AG04450 (cell line): ENCODE data around the gene NFIA. TPM values are rescaled to one million over a fixed set of nuclear protein-coding genes. Genes with fewer than 3 reads are reported as not detected.

Experiments
- CTCF ChIA-PET: fragments of 300-600, 350-600 bp; formaldehyde crosslinking; extraction: SDS; loops from one replicate; lab custom pipeline; 2022; ENCODE audit warnings: antibody characterized with exemption, inconsistent platforms; lab: Charles Lee
- POLR2A ChIA-PET: fragments of 350-600 bp; formaldehyde crosslinking; extraction: SDS; loops from one replicate; lab custom pipeline; 2021; ENCODE audit warnings: antibody characterized with exemption, inconsistent platforms; lab: Yijun Ruan, JAX
- DNase-seq: peaks from one replicate; pipeline ENCODE4 v3.0.0-alpha.2; 2011; ENCODE audit warnings: low read depth, low spot score
- H3K27ac ChIP-seq: one replicate; pipeline ENCODE4 v1.5.1; 2012; ENCODE audit warnings: low read depth, low read length, control low read depth
- H3K27me3 ChIP-seq: one replicate; pipeline ENCODE4 v1.6.0; 2012; ENCODE audit warnings: low read length; ENCODE audit not compliant: control insufficient read depth, insufficient read depth
- H3K4me3 ChIP-seq: 2 replicates; pipeline ENCODE4 v1.5.1; 2011; ENCODE audit warnings: mild to moderate bottlenecking, low read depth, low read length, control low read depth
- H3K9me3 ChIP-seq: 2 replicates; pipeline ENCODE4 v1.5.1; 2012; ENCODE audit warnings: low read length; ENCODE audit not compliant: control insufficient read depth, insufficient read depth
- CTCF ChIP-seq: IDR thresholded peaks from 2 replicates; pipeline ENCODE4 v1.5.1; 2011; ENCODE audit warnings: low read depth, low read length, control low read depth, inconsistent platforms
- polyA plus RNA-seq: library from polyadenylated mRNA; depleted of rRNA; stranded (reverse); fragments of >200 nt; gene quantifications from 2 replicates; pipeline ENCODE4 v1.2.3, GENCODE V29; 2011

Gene NFIA
- polyA plus RNA-seq, 1 experiment = 3.9 TPM

DNA sequence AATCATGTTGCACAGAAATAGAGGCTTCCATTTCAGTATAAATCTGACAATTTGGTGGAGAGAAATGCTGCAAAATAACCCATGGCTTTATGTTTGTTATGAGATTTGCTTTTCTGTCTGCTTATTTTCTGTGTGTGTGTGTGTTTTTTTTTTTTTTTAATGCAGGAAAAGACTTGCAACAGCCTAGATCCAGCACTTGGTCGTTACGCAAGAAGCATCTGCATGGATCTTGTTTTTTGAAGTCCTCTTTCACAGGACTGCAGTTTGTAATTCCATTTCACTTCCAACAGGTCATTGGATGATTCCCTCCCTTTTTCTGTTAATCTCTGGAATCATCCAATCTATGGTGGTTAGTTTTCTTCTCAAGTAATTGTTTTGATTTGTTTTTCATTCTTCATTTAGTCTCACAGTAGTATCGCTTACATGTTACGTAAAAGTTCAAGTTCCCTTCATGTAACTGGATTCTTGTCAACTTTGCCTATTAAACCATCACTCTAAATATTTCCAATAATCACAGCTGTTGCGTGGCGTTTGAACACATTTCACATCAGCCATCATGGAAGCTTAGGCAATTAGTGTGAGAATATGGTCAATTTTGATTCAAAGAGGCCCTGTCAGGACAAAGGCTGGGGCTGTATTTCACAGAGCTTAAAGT is 312.9 kb downstream of the NFIA start:
- H3K27ac ChIP-seq = no peak overlapping the region
- ChIA-PET POLR2A (no interaction called here), CTCF (no interaction called here)
- TF ChIP-seq CTCF = no peak
- no peak overlapping the region for H3K4me3 ChIP-seq
- H3K9me3 ChIP-seq = no peaks in the 10 kb centered on the region
- no peaks in the 10 kb centered on the region for H3K27me3 ChIP-seq
- DNase-seq = no peak

DNA sequence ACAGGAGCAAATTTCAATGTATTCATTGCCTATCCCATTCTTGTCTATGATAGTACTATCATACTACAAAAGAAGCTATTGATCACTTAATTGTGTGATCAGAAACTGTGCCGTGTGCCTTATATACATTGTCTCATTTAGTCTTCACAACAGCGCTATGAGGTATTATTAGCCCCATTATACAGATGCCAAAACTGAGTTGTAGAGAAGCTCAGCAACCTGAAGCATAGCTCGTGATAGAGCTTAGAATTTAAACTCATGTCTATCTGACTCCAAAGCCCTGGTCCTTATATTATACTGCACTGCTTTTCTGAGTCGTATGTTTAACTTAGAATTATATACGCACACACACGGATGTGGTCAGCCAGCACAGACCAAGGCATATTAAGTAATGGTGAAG is 315.1 kb downstream of the NFIA start:
- no peak for TF ChIP-seq CTCF
- Histone ChIP-seq H3K9me3 (no peaks in the 10 kb centered on the region), H3K4me3 (no peak overlapping the region), H3K27ac (no peak overlapping the region), H3K27me3 (no peaks in the 10 kb centered on the region)
- POLR2A ChIA-PET = no interaction called here
- DNase-seq = no peak
- CTCF ChIA-PET = interaction anchor here (1.0 kb wide), 1 partner anchor 347 kb away, joined by 4 read pairs; no protein-coding TSS in a partner anchor

DNA sequence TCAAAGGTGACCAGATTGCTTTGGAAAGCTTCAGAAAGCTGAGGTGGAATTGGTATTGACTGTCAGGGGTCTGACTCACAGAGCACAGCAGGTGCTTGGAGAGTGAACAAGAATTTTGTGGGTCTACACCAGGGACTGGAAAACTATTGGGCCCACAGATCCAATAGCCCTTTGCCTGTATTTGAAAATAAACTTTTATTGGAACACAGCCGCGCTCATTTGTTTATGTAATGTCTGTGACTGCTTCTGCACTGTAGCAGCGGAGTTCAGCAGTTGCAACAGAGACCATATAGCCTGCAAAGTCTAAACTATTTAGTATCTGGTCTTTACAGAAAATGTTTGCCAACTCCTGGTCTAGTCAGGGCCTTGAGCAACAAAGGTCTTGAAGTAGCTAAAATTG is 315.6 kb downstream of the NFIA start:
- DNase-seq = peak; percentile 7
- TF ChIP-seq CTCF = no peak
- H3K27ac ChIP-seq = no peak overlapping the region
- CTCF ChIA-PET = interaction anchor here (1.0 kb wide), 1 partner anchor 348 kb away, joined by 4 read pairs; no protein-coding TSS in a partner anchor
- no peak overlapping the region for H3K4me3 ChIP-seq
- POLR2A ChIA-PET = no interaction called here
- H3K27me3 ChIP-seq = no peaks in the 10 kb centered on the region
- H3K9me3 ChIP-seq = no peaks in the 10 kb centered on the region

DNA sequence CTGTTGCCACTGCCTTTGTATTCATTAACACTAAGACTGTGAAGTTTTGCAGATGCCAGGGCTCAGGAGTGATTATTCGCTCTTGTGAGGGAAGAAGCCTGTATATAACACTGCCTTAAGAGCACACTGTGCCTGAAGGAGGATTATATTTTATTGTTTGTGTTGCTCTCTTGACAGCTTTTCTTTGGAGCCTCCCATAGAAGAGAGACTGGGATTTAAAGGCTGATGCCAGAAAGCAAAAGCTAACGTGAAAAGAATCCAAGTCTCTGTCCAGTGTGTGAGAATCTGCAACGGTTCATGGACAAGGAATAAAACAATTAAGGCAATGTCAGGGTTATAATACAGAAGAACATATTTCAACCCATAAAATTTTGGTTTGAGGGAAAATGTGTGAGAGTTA is 316.8 kb downstream of the NFIA start:
- Histone ChIP-seq H3K27me3 (no peaks in the 10 kb centered on the region), H3K27ac (no peak overlapping the region), H3K9me3 (no peaks in the 10 kb centered on the region), H3K4me3 (no peak overlapping the region)
- POLR2A ChIA-PET = no interaction called here
- no peak for DNase-seq
- CTCF ChIA-PET = interaction anchor here (0.6 kb wide), 1 partner anchor 356 kb away, joined by 4 read pairs; no protein-coding TSS in a partner anchor
- no peak for TF ChIP-seq CTCF

GRCh38 chr1:61400131-61400770 is 317.9 kb downstream of the NFIA start:
- no peak for TF ChIP-seq CTCF
- no peak overlapping the region for H3K27ac ChIP-seq
- POLR2A ChIA-PET = no interaction called here
- H3K9me3 ChIP-seq = no peaks in the 10 kb centered on the region
- no peaks in the 10 kb centered on the region for H3K27me3 ChIP-seq
- CTCF ChIA-PET = interaction anchor here (0.6 kb wide), 1 partner anchor 56 kb away, joined by 3 read pairs; no protein-coding TSS in a partner anchor
- no peak overlapping the region for H3K4me3 ChIP-seq
- DNase-seq = no peak
